AG10803 (cell line): ENCODE results near the gene HOMER3.

ENCODE experiments used
- DNase-seq: peaks from one replicate; pipeline ENCODE4 v3.0.0; 2010; ENCODE audit warnings: low read depth
- H3K4me3 ChIP-seq: 2 replicates; pipeline ENCODE4 v1.5.1; 2011; ENCODE audit warnings: mild to moderate bottlenecking, low read length, control low read depth
- TF ChIP-seq, protein P1 (sequence below): conservative IDR thresholded peaks from 2 replicates; pipeline ENCODE4 v1.5.1; 2011; ENCODE audit warnings: mild to moderate bottlenecking, low read length, control low read depth, inconsistent platforms

HOMER3 gene

DNA sequence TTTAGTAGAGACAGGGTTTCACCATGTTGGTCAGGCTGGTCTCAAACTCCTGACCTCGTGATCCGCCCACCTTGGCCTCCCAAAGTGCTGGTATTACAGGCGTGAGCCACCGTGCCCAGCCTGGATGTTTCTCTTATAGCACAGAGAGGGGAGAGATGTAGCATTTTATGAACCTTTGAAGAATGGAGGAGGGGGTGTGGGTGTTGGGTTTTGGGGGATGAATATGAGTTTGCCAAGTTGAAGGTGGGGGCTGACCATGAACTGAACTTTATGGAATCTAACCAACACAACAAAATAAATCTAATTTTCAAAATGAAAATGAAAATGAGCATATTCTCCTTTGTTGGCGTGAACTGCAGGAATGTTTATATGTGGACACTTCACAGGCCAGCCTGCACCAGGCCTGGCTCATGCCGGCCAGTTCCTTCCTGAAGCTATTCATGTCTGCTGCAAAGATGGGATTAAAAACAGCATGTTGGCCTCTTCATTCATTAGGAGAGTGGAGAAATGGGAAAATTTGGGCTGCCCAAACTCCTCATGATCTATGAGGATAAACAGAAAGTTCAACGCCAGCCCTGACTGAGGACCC is 39.5 kb upstream of the HOMER3 start:
- H3K4me3 ChIP-seq = no peak overlapping the region
- TF ChIP-seq, protein P1, sequence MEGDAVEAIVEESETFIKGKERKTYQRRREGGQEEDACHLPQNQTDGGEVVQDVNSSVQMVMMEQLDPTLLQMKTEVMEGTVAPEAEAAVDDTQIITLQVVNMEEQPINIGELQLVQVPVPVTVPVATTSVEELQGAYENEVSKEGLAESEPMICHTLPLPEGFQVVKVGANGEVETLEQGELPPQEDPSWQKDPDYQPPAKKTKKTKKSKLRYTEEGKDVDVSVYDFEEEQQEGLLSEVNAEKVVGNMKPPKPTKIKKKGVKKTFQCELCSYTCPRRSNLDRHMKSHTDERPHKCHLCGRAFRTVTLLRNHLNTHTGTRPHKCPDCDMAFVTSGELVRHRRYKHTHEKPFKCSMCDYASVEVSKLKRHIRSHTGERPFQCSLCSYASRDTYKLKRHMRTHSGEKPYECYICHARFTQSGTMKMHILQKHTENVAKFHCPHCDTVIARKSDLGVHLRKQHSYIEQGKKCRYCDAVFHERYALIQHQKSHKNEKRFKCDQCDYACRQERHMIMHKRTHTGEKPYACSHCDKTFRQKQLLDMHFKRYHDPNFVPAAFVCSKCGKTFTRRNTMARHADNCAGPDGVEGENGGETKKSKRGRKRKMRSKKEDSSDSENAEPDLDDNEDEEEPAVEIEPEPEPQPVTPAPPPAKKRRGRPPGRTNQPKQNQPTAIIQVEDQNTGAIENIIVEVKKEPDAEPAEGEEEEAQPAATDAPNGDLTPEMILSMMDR = no peak

DNA sequence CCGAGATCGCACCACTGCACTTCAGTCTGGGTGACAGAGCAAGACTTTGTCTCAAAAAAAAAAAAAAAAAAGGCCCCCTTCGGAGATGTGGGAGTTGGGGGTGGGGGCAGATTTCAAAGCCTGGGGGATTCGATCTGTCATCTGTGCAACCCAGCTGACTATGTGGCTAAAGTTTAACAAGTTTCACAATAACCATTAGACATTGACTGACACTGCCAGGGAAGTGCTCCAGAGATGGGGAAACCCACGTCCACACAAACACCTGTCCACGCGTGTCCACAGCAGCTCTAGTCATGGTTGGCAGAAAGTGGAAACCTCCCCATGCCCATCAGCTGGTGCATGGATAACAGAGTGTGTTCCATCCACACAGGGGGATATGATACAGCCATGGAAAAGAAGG is 37.6 kb upstream of the HOMER3 start:
- TF ChIP-seq, protein P1 = no peak
- H3K4me3 ChIP-seq = no peak overlapping the region
- no peak for DNase-seq

More for the DNA sequence above, 39.5 kb upstream of the HOMER3 start:
- no peak for DNase-seq

DNA sequence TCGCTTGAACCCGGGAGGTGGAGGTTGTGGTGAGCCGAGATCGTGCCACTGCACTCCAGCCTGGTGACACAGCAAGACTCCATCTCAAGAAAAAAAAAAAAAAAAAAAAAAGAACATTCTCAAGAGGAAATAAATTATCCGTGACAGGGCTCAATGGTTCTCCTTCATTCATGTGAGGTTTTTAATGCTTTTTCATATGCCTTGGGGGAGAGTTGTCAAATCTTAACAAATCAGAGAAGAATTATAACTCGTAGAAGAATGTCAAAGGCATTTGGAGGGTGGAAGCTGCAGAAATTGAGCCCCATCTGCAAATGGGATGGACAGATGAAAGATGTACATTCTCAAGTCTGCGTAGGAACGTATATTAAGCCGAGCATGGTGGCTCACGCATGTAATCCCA is 34.9 kb upstream of the HOMER3 start:
- TF ChIP-seq, protein P1 = no peak
- DNase-seq = no peak
- no peak overlapping the region for H3K4me3 ChIP-seq

DNA sequence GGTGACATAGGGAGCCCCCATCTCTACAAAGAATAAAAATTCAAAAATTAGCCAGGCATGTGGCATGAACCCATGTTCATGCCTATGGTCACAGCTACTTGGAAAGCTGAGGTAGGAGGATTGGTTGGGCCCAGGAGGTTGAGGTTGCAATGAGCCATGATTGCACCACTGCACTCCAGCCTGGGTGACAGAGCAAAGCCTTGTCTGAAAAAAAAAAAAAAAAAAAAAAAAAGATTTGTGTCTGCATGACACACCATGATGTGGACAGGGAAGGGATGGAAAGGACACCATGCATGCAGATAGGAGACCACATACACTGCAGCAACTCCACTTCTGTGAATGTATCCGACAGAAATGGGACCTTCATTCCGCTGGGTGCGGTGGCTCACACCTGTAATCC is 34.0 kb upstream of the HOMER3 start:
- DNase-seq = no peak
- TF ChIP-seq, protein P1 = no peak
- H3K4me3 ChIP-seq = no peak overlapping the region

DNA sequence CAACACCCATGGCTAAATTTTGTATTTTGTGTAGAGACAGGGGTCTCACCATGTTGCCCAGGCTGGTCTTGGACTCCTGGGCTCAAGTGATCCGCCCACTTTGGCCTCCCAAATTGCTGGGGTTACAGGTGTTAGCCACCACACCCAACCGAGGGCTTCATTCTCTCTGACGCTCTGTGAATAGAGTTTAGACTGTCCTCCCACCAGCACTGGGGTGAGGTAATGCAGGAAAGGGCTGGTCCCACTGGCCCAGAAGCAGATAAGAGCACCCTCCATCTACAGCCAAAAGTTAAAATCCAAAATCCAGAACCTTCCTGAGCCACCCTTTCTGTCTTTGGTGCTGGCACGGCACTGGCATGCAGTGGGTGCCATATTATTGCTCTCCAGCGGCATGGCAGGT is 31.8 kb upstream of the HOMER3 start:
- H3K4me3 ChIP-seq = no peak overlapping the region
- DNase-seq = no peak
- TF ChIP-seq, protein P1 = no peak

DNA sequence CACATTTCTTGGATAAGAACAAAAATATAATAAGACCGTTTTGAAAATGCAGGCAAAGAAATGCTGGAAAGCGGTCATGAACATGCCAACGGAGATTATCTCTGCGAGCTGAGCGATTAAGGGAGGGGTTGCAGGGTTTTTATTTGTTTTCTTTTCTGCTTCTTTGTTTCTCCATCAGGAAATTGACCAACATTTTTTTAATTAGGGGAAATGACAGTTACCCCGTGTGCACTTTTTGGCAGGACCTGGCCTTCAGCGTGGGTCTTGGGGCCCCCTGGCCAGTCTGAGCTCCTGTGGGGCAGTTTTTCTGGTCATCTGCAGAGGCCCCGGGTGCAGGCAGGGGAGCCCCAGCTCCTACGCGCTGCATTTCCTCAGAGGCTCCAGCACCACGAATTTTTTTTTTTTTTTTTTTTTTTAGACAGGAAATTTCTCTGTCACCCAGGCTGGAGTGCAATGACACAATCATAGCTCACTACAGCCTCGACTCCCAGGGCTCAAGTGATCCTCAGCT is 31.3 kb upstream of the HOMER3 start:
- TF ChIP-seq, protein P1 = no peak
- H3K4me3 ChIP-seq = no peak overlapping the region
- DNase-seq = peak; percentile 24

DNA sequence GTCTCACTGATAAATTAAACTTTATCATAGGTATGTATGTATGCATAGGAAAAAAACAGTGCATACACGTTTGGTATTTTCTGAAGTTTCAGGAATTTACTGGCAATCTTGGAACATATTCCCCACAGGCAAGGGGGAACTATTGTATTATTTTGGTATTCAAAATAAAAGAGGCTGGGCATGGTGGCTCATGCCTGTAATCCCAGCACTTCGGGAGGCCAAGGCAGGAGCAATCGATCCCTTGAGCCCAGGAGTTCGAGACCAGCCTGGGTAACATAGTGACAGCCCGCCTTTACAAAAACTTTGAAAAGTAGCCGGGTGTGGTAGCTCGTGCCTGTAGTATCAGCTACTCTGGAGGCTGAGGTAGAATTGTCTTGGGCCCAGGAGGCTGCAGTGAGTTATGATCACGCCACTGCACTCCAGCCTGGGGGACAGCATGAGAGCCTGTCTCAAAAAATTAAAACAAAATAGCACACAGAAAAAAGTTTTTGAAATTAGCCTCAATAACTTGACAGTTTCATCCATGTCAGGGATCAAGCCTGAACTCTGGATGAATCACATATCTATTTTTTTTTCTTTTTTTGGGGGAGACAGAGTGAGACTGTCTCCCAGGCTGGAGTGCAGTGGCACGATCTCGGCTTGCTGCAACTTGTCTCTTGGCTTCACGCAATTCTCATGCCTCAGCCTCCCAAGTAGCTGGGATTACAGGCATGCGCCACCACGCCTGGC is 29.1 kb upstream of the HOMER3 start:
- no peak overlapping the region for H3K4me3 ChIP-seq
- TF ChIP-seq, protein P1 = no peak

More for the DNA sequence above, 29.1 kb upstream of the HOMER3 start:
- DNase-seq = peak; percentile 8
